ENCODE results near the gene ARID1A.
"Not testable (repeated sequence)": the region's sequence is repeated elsewhere in the genome, so short reads cannot be mapped to it uniquely, and the experiment has no call there.

The ARID1A gene

DNA sequence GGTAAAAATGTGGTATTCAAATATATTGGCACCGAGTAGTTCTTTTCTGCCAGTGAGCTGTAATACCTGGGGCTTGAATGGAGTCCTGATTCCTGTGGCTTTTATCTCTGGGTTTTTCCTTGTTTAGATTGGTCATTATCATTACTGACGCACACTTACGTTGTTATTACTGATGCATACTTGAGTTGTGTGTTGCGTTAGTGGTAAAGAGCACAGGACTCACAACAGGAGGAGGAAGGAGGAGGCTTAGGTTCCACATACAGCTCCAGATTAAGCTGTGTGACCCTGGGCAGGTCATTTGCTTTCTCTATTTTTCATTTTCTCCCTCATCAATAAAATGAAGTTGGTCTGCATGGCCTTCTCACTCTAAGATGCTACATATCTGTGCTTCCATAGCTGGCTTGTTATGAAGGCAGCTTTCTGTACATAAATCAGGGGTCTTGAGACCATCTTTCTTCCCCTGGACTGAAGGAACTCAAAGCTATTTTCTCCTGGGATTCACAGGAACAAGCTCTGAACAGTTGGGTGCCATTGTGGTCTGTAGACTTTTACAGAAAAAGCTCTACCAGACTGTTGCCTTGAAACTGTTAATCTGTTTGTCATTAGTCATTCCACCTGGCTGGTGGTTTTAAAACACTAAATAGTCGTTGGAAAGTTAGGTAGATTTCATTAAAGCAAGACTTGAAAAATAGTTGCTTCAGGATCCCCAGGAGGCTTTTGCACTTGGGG lies 5.6 kb downstream of the ARID1A start:
- no peak overlapping the region for H3K27ac ChIP-seq (ENCODE audit: low read length)
- H3K9me3 ChIP-seq (ENCODE audit: control insufficient read depth in 2 of 2, low read length in 2 of 2) = no peaks in the 10 kb centered on the region
- H3K4me3 ChIP-seq (ENCODE audit: low read length in 2 of 2) = no peak overlapping the region
- H3K36me3 ChIP-seq (ENCODE audit: control insufficient read depth in 2 of 2, insufficient read depth in 2 of 2, low read length in 2 of 2) = no peaks in the 10 kb centered on the region
- H3K9ac ChIP-seq (ENCODE audit: low read length in 2 of 2) = peak overlapping the region in 1 of 2 donors; percentile 21
- peaks cover 53% of the 10 kb centered on the region for H3K4me1 ChIP-seq (ENCODE audit: control insufficient read depth, insufficient read depth, low read length)
- H3K27me3 ChIP-seq (ENCODE audit: control insufficient read depth in 1 of 2, insufficient read depth in 2 of 2, low read length in 2 of 2) = no peaks in the 10 kb centered on the region

DNA sequence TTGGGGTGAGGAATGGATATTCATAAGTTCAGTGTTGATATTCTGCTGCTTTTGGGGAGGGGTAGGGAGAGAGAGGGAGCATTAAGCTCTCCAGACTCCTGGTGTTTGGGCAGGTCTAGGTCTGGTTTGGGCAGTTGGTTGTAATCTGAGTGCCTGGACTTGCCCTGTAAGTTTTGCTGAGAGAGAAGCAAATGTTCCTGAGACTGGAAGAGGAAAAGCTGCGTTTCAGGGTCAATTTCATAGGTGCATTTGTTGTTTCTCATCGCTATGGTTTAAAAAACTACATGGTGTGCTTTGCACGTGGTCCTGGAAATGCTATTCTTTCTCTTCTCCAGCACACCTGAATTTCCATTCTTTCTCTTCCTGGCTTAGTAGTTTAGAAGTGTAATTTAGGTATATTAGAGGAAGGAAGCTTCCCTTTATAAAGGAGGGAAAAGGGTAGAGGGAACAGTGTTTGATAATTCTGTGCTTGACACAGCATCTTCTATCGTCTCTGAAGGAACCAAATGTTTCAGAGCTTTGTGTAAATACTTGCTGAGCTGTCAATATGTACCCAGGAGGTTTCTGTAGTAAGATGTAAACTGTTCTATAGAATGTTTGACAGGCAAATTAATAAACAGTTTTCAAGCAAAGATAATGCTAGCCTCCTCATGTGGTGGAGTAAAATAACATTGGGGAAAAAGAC lies 6.3 kb downstream of the ARID1A start:
- H3K27ac ChIP-seq (ENCODE audit: low read length) = no peak overlapping the region
- peak overlapping the region; percentile 5 to 24 for H3K4me3 ChIP-seq (ENCODE audit: low read length in 2 of 2)
- H3K9ac ChIP-seq (ENCODE audit: low read length in 2 of 2) = peak overlapping the region in 1 of 2 donors; percentile 21
- no peaks in the 10 kb centered on the region for H3K27me3 ChIP-seq (ENCODE audit: control insufficient read depth in 1 of 2, insufficient read depth in 2 of 2, low read length in 2 of 2)
- peaks cover 58% of the 10 kb centered on the region for H3K4me1 ChIP-seq (ENCODE audit: control insufficient read depth, insufficient read depth, low read length)
- no peaks in the 10 kb centered on the region for H3K9me3 ChIP-seq (ENCODE audit: control insufficient read depth in 2 of 2, low read length in 2 of 2)
- H3K36me3 ChIP-seq (ENCODE audit: control insufficient read depth in 2 of 2, insufficient read depth in 2 of 2, low read length in 2 of 2) = no peaks in the 10 kb centered on the region

DNA sequence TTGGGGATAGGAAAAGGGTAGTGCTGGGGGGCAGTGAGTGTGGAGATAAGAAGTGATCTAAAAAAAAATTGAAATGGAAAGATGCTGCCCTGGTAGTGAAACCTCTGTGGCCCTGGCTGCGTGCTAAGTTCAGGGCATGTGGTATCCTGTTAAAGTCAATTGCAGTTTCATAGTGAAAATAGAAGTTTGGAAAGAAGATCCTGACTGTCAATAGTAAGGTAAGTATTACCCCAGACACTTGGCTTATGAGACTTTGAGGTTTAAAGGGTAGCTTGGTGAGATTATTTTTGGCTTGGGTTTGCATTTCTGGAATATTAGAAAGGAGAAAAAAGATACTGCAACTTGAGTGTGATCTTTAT lies 6.8 kb downstream of the ARID1A start:
- Histone ChIP-seq H3K4me3 (ENCODE audit: low read length in 2 of 2) (peak overlapping the region in 1 of 2 donors; percentile 5), H3K9me3 (ENCODE audit: control insufficient read depth in 2 of 2, low read length in 2 of 2) (no peaks in the 10 kb centered on the region), H3K9ac (ENCODE audit: low read length in 2 of 2) (no peak overlapping the region), H3K27me3 (ENCODE audit: control insufficient read depth in 1 of 2, insufficient read depth in 2 of 2, low read length in 2 of 2) (no peaks in the 10 kb centered on the region), H3K27ac (ENCODE audit: low read length) (no peak overlapping the region), H3K36me3 (ENCODE audit: control insufficient read depth in 2 of 2, insufficient read depth in 2 of 2, low read length in 2 of 2) (no peaks in the 10 kb centered on the region), H3K4me1 (ENCODE audit: control insufficient read depth, insufficient read depth, low read length) (peaks cover 58% of the 10 kb centered on the region)

DNA sequence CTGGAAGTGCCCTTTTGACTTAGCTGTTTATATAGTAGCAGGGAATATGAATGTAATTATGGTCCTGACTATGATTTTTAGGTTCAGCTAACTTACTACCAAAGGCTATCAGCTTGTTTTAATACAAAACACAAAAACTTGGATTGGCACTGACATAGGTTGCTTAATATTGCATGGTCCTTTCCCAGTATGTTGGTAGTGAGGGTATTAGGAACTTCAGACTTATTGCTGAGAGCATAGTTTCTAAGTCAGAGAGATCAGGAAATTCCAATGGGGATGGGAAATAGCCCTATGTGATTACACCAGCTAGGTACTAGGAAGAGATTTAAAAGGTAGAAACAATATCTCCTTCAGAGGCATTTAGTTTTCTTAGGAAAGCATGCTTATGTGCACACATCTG lies 7.7 kb downstream of the ARID1A start:
- H3K9ac ChIP-seq (ENCODE audit: low read length in 2 of 2) = no peak overlapping the region

DNA sequence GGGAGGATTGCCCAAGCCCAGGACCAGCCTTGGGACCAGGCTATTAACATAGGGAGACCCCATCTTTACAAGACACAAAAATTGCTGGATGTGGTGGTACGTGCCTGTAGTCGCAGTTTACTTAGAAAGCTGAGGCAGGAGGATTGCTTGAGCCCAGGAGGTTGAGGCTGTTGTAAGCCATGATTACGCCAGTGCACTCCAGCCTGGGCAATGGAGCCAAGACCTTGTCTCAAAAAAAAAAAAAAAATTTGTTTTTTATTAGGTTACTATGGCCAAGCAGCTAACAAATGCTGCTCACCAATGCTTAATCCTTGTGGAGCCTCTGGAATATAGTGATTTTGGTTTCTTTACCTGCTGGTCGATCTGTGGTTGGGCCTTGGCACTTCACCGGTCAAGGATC lies 8.8 kb downstream of the ARID1A start:
- Histone ChIP-seq H3K9ac (ENCODE audit: low read length in 2 of 2) (no peak overlapping the region), H3K4me1 (ENCODE audit: control insufficient read depth, insufficient read depth, low read length) (peaks cover 54% of the 10 kb centered on the region), H3K27me3 (ENCODE audit: control insufficient read depth in 1 of 2, insufficient read depth in 2 of 2, low read length in 2 of 2) (no peaks in the 10 kb centered on the region), H3K9me3 (ENCODE audit: control insufficient read depth in 2 of 2, low read length in 2 of 2) (no peaks in the 10 kb centered on the region), H3K4me3 (ENCODE audit: low read length in 2 of 2) (no peak overlapping the region), H3K36me3 (ENCODE audit: control insufficient read depth in 2 of 2, insufficient read depth in 2 of 2, low read length in 2 of 2) (peaks cover 2 to 3% of the 10 kb centered on the region in 2 donors), H3K27ac (ENCODE audit: low read length) (no peak overlapping the region)

More for the DNA sequence above, 7.7 kb downstream of the ARID1A start:
- Histone ChIP-seq H3K4me3 (ENCODE audit: low read length in 2 of 2) (no peak overlapping the region), H3K4me1 (ENCODE audit: control insufficient read depth, insufficient read depth, low read length) (peaks cover 58% of the 10 kb centered on the region), H3K27me3 (ENCODE audit: control insufficient read depth in 1 of 2, insufficient read depth in 2 of 2, low read length in 2 of 2) (no peaks in the 10 kb centered on the region), H3K9me3 (ENCODE audit: control insufficient read depth in 2 of 2, low read length in 2 of 2) (no peaks in the 10 kb centered on the region), H3K27ac (ENCODE audit: low read length) (no peak overlapping the region), H3K36me3 (ENCODE audit: control insufficient read depth in 2 of 2, insufficient read depth in 2 of 2, low read length in 2 of 2) (no peaks in the 10 kb centered on the region)

DNA sequence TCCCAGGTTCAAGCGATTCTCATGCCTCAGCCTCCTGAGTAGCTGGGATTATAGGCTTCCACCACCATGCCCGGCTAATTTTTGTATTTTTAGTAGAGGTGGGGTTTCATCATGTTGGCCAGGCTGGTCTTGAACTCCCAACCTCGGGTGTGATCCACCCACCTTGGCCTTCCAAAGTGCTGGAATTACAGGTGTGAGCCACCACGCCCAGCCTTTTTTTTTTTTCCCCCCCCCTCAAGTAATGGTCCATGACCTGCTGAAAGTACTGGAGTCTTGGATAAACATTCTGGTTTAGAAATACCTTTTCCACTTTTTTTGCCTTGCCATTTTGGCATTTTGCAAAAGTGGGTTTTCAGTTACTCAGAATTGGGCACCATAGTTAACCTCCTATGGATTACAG lies 9.4 kb downstream of the ARID1A start:
- H3K36me3 ChIP-seq (ENCODE audit: control insufficient read depth in 2 of 2, insufficient read depth in 2 of 2, low read length in 2 of 2); H3K27me3 ChIP-seq (ENCODE audit: control insufficient read depth in 1 of 2, insufficient read depth in 2 of 2, low read length in 2 of 2); H3K9ac ChIP-seq (ENCODE audit: low read length in 2 of 2); H3K9me3 ChIP-seq (ENCODE audit: control insufficient read depth in 2 of 2, low read length in 2 of 2); H3K27ac ChIP-seq (ENCODE audit: low read length); H3K4me3 ChIP-seq (ENCODE audit: low read length in 2 of 2): not testable (repeated sequence)
- H3K4me1 ChIP-seq (ENCODE audit: control insufficient read depth, insufficient read depth, low read length) = peaks cover 48% of the 10 kb centered on the region

DNA sequence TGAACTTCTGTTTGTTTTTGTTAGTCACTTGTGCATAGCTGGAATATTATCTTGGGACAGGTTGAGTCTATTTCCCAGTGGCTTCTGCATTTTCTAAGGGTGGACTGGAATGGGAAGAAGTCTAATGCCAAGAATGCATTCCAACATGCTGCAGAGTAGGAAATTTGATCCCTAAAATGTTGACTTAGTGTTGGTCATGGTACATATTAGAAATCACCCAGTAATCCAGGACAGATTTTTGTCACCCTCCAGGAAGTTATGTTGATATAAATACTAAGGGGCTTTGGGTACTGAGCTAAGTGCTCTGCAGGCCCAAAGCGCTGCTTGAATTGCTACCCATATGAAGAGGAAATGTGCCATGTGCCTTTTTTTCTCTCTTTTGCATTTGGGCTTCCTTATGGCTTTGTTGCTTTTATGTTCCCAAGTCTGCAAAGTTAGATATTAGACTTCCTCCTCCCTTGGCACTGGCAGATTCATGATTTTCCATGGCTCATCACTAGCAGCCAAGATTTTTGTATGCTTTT lies 10.0 kb downstream of the ARID1A start:
- Histone ChIP-seq H3K36me3 (ENCODE audit: control insufficient read depth in 2 of 2, insufficient read depth in 2 of 2, low read length in 2 of 2) (peaks cover 2 to 3% of the 10 kb centered on the region in 2 donors), H3K27me3 (ENCODE audit: control insufficient read depth in 1 of 2, insufficient read depth in 2 of 2, low read length in 2 of 2) (no peaks in the 10 kb centered on the region), H3K27ac (ENCODE audit: low read length) (peak overlapping the region; percentile 12), H3K9ac (ENCODE audit: low read length in 2 of 2) (peak overlapping the region in 1 of 2 donors; percentile 14), H3K4me1 (ENCODE audit: control insufficient read depth, insufficient read depth, low read length) (peaks cover 45% of the 10 kb centered on the region), H3K4me3 (ENCODE audit: low read length in 2 of 2) (peak overlapping the region in 1 of 2 donors; percentile 15), H3K9me3 (ENCODE audit: control insufficient read depth in 2 of 2, low read length in 2 of 2) (no peaks in the 10 kb centered on the region)

DNA sequence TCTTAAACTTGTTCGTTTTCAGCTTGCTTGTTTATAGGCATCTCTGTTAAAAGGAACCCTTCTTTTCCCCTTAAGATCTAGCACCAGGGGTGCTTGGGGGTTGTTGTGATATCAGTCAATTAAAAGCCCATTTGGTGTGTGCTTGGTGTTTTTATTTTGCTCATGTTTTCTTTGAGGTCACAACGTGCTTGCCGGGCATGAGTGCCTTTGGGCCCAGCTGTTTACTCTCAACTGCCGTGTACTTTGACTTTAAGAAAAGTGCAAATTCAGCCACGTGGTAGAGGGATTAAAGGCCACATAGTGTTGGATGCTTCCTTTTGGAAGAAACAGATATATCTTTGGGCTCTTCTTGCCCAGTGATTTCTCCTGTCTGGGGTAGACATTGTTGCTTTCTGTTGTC lies 10.5 kb downstream of the ARID1A start:
- Histone ChIP-seq H3K4me3 (ENCODE audit: low read length in 2 of 2) (peak overlapping the region; percentile 15 to 16), H3K9me3 (ENCODE audit: control insufficient read depth in 2 of 2, low read length in 2 of 2) (no peaks in the 10 kb centered on the region), H3K36me3 (ENCODE audit: control insufficient read depth in 2 of 2, insufficient read depth in 2 of 2, low read length in 2 of 2) (peaks cover 2 to 3% of the 10 kb centered on the region in 2 donors), H3K27ac (ENCODE audit: low read length) (peak overlapping the region; percentile 12), H3K27me3 (ENCODE audit: control insufficient read depth in 1 of 2, insufficient read depth in 2 of 2, low read length in 2 of 2) (no peaks in the 10 kb centered on the region), H3K9ac (ENCODE audit: low read length in 2 of 2) (peak overlapping the region in 1 of 2 donors; percentile 14), H3K4me1 (ENCODE audit: control insufficient read depth, insufficient read depth, low read length) (peaks cover 40% of the 10 kb centered on the region)

DNA sequence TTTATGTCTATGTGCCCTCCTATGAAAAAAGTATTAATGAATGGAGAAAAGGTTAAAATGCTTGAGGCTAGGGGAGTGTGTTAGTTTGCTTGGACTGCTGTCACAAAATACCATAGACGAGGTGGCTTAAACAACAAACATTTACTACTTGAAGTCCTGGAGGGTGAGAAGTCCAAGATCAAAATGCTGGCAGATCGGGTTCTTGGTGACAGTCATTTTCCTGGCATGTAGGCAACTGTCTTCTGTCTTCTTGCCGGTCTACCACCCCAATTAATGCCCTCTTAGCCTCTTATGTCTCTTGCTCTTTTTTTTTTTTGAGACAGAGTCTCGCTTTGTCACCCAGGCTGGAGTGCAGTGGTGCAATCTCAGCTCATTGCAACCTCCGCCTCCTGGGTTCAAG lies 15.0 kb downstream of the ARID1A start:
- Histone ChIP-seq H3K27me3 (ENCODE audit: control insufficient read depth in 1 of 2, insufficient read depth in 2 of 2, low read length in 2 of 2) (no peaks in the 10 kb centered on the region), H3K9me3 (ENCODE audit: control insufficient read depth in 2 of 2, low read length in 2 of 2) (no peaks in the 10 kb centered on the region), H3K4me3 (ENCODE audit: low read length in 2 of 2) (no peak overlapping the region), H3K4me1 (ENCODE audit: control insufficient read depth, insufficient read depth, low read length) (peaks cover 24% of the 10 kb centered on the region), H3K27ac (ENCODE audit: low read length) (no peak overlapping the region), H3K9ac (ENCODE audit: low read length in 2 of 2) (no peak overlapping the region), H3K36me3 (ENCODE audit: control insufficient read depth in 2 of 2, insufficient read depth in 2 of 2, low read length in 2 of 2) (peaks cover 2 to 3% of the 10 kb centered on the region in 2 donors)

DNA sequence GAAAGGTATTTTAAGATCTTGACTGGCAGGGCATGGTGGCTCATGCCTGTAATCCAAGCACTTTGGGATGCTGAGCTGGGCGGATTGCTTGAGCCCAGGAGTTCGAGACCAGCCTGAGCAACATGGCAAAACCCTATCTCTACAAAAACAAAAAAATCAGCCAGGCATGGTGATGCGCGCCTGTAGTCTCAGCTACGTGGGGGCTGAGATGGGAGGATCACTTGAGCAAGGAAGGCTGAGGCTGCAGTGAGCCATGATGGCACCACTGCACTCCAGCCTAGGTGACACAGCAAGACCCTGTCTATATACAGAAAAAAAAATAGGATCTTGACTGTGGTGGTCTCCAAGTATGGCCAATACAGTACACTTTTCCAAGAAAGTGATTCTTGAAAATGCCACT lies 16.0 kb downstream of the ARID1A start:
- Histone ChIP-seq H3K9ac (ENCODE audit: low read length in 2 of 2) (no peak overlapping the region), H3K4me1 (ENCODE audit: control insufficient read depth, insufficient read depth, low read length) (peaks cover 15% of the 10 kb centered on the region), H3K27ac (ENCODE audit: low read length) (no peak overlapping the region), H3K4me3 (ENCODE audit: low read length in 2 of 2) (no peak overlapping the region), H3K9me3 (ENCODE audit: control insufficient read depth in 2 of 2, low read length in 2 of 2) (no peaks in the 10 kb centered on the region), H3K27me3 (ENCODE audit: control insufficient read depth in 1 of 2, insufficient read depth in 2 of 2, low read length in 2 of 2) (no peaks in the 10 kb centered on the region), H3K36me3 (ENCODE audit: control insufficient read depth in 2 of 2, insufficient read depth in 2 of 2, low read length in 2 of 2) (peaks cover 2 to 3% of the 10 kb centered on the region in 2 donors)

DNA sequence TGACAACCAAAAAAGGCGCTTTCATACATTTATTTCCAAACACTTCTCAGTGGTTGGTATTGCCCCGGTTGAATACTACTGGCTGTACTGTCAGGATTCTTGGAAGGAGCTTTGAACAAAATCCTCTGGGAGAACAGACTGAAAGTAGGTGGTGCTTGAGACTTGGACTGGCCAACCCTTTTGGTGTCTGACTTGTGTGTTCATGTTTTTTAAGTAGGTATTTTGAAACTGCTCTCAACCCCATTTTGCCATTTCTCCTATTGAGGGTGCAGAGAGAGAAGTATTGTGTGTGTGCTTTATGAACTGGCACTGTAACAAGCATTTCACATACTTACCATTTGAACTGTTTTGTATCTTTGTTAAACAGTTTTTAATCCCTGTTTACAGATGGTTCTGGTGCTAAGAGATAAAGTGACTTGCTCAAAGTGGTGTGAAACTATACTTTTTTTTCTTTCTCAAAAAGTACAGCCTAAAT lies 21.2 kb downstream of the ARID1A start:
- H3K27me3 ChIP-seq (ENCODE audit: control insufficient read depth in 1 of 2, insufficient read depth in 2 of 2, low read length in 2 of 2) = no peaks in the 10 kb centered on the region
- H3K4me3 ChIP-seq (ENCODE audit: low read length in 2 of 2) = no peak overlapping the region
- H3K4me1 ChIP-seq (ENCODE audit: control insufficient read depth, insufficient read depth, low read length) = peaks cover 15% of the 10 kb centered on the region
- peaks cover 0 to 2% of the 10 kb centered on the region in 2 donors for H3K36me3 ChIP-seq (ENCODE audit: control insufficient read depth in 2 of 2, insufficient read depth in 2 of 2, low read length in 2 of 2)
- no peaks in the 10 kb centered on the region for H3K9me3 ChIP-seq (ENCODE audit: control insufficient read depth in 2 of 2, low read length in 2 of 2)
- no peak overlapping the region for H3K27ac ChIP-seq (ENCODE audit: low read length)
- H3K9ac ChIP-seq (ENCODE audit: low read length in 2 of 2) = no peak overlapping the region

All from stomach smooth muscle (tissue), 2 donors.